ENCODE data around the gene GLDN.

The GLDN gene

DNA sequence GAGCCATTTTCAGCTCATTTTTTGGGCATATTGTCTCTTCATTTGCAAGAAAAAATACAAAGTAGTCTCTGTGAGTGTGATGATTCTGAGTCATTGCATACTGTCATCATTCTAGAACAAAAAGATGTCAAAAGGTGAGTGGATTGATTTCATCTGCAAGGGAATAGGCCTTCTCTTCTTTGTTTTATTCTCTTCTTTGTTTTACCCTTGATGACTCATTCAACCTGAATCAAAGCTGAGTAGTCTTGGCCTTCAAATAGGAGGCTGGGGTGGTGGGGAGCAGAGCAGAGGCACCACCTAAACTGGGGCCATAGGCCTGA is 28.4 kb upstream of the GLDN start:
- TF ChIP-seq ZBTB7A (IDR thresholded peaks at IDR 0.05; ENCODE audit: low read depth) = no peak
- TF ChIP-seq NFIC (IDR thresholded peaks at IDR 0.05) = no peak
- no peak for TF ChIP-seq EGR1 (IDR thresholded peaks at IDR 0.05)
- TF ChIP-seq, protein P1, sequence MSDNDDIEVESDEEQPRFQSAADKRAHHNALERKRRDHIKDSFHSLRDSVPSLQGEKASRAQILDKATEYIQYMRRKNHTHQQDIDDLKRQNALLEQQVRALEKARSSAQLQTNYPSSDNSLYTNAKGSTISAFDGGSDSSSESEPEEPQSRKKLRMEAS (IDR thresholded peaks at IDR 0.05) = no peak
- TF ChIP-seq TEAD4 (IDR thresholded peaks at IDR 0.05) = no peak
- TF ChIP-seq TCF12 (IDR thresholded peaks at IDR 0.05; ENCODE audit: low read depth) = no peak
- no peak for TF ChIP-seq CEBPB (IDR thresholded peaks at IDR 0.05)
- TF ChIP-seq, protein P2, sequence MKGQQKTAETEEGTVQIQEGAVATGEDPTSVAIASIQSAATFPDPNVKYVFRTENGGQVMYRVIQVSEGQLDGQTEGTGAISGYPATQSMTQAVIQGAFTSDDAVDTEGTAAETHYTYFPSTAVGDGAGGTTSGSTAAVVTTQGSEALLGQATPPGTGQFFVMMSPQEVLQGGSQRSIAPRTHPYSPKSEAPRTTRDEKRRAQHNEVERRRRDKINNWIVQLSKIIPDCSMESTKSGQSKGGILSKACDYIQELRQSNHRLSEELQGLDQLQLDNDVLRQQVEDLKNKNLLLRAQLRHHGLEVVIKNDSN (IDR thresholded peaks at IDR 0.05) = no peak
- TF ChIP-seq FOXM1 (IDR thresholded peaks at IDR 0.05; ENCODE audit: borderline replicate concordance, low read depth) = no peak
- no peak for TF ChIP-seq TAF1 (IDR thresholded peaks at IDR 0.05; ENCODE audit: low read depth)
- TF ChIP-seq CREB1 (IDR thresholded peaks at IDR 0.05; ENCODE audit: low read depth) = no peak
- no peak for TF ChIP-seq EP300 (IDR thresholded peaks at IDR 0.05; ENCODE audit: borderline replicate concordance)

DNA sequence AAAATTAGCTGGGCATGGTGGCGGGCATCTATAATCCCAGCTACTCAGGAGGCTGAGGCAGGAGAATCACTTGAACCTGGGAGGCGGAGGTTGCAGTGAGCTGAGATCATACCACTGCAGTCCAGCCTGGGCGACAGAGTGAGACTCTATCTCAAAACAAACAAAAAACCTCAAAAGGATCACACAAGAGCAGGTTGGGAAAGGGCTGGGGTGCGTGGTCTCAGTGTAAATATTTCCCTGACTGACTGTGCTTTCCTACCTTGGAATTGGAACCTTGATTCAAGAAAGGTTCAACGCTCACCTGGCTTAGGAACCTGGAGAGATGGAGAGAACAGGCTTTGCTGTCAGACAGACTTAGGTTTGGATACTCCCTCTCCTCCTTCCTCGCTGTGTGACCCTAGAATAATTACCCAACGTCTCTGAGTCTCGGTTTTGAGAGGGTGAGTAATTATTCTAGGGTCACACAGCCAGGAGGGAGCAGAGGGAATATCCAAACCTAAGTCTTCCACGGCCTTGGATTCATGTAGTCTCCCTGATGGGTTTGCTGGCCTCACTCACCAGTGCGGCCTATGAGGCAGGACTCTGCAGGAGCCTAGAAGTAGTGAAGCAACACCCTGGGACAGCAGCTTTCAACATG is 27.7 kb upstream of the GLDN start:
- no peak for TF ChIP-seq CEBPB (IDR thresholded peaks at IDR 0.05)
- no peak for TF ChIP-seq EP300 (IDR thresholded peaks at IDR 0.05; ENCODE audit: borderline replicate concordance)
- TF ChIP-seq YY1 (IDR thresholded peaks at IDR 0.05; ENCODE audit: low read depth) = no peak

DNA sequence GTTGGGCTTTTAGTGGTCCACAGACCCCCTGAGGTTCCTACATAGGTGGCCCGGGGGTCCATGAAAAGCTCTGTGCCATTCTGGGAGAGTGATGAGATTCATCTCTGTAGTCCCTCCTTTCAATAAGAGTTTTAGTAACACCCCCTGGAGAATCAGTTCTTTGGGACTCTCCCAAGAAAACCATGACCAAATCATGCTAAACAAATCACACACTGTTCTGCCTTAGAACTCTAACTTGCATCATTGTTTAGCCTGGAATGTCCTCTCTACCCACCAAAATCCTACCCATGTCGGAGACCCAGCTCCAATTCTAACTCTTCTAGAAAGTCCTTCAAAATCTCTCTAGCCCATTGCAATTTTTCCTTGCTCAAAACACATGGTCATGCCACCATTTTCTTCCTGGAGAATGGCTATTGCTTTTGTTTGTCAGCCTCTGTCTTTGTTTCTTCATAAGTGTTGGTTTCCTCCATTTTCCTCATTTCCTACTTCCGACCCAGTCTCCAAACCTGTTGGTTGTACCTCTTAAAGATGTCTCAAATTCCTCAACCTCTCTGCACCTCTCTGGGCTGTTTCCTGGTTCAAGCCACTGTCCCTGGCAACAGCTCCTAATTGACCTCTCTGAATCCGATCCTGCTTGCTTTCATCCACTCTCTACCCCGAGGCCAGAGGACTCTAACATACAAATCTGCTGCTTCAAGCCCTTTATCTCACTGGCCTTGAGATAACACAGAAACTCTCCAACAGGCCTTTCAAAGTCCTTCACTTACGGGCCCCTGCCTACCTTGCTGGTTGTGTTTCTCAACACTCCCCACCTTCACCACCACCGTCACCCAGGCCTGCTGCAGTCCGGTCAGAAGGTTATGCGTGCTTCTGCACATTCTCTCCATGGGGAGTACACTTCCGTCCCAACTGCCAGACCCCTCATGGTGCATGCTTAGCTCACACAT is 26.8 kb upstream of the GLDN start:
- TF ChIP-seq RAD21 (IDR thresholded peaks at IDR 0.05; ENCODE audit: low read depth) (no peak), YY1 (IDR thresholded peaks at IDR 0.05; ENCODE audit: low read depth) (no peak), EGR1 (IDR thresholded peaks at IDR 0.05) (no peak), NFIC (IDR thresholded peaks at IDR 0.05) (no peak), TCF12 (IDR thresholded peaks at IDR 0.05; ENCODE audit: low read depth) (no peak), ZBTB7A (IDR thresholded peaks at IDR 0.05; ENCODE audit: low read depth) (no peak), EP300 (IDR thresholded peaks at IDR 0.05; ENCODE audit: borderline replicate concordance) (no peak), FOXM1 (IDR thresholded peaks at IDR 0.05; ENCODE audit: borderline replicate concordance, low read depth) (no peak), TAF1 (IDR thresholded peaks at IDR 0.05; ENCODE audit: low read depth) (no peak), CREB1 (IDR thresholded peaks at IDR 0.05; ENCODE audit: low read depth) (no peak), TEAD4 (IDR thresholded peaks at IDR 0.05) (no peak), CEBPB (IDR thresholded peaks at IDR 0.05) (no peak)
- TF ChIP-seq, protein P2 (IDR thresholded peaks at IDR 0.05) = no peak
- TF ChIP-seq, protein P3, sequence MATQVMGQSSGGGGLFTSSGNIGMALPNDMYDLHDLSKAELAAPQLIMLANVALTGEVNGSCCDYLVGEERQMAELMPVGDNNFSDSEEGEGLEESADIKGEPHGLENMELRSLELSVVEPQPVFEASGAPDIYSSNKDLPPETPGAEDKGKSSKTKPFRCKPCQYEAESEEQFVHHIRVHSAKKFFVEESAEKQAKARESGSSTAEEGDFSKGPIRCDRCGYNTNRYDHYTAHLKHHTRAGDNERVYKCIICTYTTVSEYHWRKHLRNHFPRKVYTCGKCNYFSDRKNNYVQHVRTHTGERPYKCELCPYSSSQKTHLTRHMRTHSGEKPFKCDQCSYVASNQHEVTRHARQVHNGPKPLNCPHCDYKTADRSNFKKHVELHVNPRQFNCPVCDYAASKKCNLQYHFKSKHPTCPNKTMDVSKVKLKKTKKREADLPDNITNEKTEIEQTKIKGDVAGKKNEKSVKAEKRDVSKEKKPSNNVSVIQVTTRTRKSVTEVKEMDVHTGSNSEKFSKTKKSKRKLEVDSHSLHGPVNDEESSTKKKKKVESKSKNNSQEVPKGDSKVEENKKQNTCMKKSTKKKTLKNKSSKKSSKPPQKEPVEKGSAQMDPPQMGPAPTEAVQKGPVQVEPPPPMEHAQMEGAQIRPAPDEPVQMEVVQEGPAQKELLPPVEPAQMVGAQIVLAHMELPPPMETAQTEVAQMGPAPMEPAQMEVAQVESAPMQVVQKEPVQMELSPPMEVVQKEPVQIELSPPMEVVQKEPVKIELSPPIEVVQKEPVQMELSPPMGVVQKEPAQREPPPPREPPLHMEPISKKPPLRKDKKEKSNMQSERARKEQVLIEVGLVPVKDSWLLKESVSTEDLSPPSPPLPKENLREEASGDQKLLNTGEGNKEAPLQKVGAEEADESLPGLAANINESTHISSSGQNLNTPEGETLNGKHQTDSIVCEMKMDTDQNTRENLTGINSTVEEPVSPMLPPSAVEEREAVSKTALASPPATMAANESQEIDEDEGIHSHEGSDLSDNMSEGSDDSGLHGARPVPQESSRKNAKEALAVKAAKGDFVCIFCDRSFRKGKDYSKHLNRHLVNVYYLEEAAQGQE (IDR thresholded peaks at IDR 0.05; ENCODE audit: low read depth) = no peak
- TF ChIP-seq, protein P1 (IDR thresholded peaks at IDR 0.05) = no peak

DNA sequence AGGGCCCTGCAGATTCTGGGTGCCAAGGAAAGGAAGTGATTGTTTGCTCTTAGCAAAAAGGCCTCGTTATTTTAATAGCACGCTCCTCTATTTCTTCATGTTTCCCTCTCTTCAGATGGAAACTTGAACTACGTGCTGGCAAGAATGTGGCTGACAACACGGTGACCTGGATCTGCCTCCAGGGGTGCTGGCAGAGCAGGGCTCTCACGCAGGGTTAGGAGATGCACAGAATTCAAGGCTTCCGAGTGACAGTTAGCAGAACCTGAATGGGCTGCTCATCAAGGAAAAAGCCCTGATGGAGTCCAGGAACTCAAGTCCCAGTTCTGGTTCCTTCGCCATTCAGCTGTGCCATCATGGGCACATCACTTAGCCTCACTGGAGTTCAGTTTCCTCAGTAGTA is 25.7 kb upstream of the GLDN start:
- TF ChIP-seq, protein P3 (IDR thresholded peaks at IDR 0.05; ENCODE audit: low read depth) = no peak
- TF ChIP-seq, protein P2 (IDR thresholded peaks at IDR 0.05) = no peak

DNA sequence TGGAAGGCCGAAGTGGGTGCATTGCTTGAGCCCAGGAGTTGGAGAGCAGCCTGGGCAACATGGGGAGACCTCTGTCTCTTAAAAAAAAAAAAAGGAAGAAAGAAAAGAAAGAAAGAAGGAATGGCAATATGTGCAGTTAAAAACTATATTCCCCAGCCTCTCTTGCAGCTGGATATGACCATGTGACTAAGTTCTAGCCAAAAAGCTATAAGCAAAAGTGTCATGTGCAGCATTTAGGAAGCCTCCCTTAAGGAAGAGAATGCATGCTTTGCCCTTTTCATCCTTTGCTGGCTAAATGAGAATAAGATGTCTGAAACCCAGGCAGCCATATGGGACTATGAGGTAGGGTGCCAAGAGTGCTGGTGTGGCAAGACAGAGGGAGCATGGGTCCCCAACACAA is 24.8 kb upstream of the GLDN start:
- TF ChIP-seq RAD21 (IDR thresholded peaks at IDR 0.05; ENCODE audit: low read depth) (no peak), TEAD4 (IDR thresholded peaks at IDR 0.05) (no peak), EGR1 (IDR thresholded peaks at IDR 0.05) (no peak)
- TF ChIP-seq, protein P1 (IDR thresholded peaks at IDR 0.05) = no peak

Data from Ishikawa (cell line).